Measurements from ENCODE around the gene TMEM117.

Gene TMEM117

DNA sequence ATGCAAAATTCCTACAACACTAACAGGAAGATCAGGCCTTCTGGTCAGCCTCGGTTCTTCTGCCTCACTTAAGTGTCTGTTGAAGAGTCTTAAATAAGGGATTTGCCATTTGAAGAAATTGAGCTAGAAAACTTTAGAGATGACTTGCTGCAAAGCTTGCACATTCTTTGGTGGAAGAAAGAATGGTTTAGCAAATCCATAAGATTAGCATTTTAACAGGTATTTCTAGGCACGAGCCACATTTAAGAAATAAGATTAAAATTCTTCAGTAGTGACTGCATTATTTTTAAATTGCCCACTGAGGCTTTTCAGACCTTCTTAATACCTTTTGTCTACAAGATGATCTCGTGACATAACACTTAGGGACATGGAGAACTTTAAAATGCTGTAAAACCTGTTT is 327.1 kb downstream of the TMEM117 start:
- TF ChIP-seq, protein P1, sequence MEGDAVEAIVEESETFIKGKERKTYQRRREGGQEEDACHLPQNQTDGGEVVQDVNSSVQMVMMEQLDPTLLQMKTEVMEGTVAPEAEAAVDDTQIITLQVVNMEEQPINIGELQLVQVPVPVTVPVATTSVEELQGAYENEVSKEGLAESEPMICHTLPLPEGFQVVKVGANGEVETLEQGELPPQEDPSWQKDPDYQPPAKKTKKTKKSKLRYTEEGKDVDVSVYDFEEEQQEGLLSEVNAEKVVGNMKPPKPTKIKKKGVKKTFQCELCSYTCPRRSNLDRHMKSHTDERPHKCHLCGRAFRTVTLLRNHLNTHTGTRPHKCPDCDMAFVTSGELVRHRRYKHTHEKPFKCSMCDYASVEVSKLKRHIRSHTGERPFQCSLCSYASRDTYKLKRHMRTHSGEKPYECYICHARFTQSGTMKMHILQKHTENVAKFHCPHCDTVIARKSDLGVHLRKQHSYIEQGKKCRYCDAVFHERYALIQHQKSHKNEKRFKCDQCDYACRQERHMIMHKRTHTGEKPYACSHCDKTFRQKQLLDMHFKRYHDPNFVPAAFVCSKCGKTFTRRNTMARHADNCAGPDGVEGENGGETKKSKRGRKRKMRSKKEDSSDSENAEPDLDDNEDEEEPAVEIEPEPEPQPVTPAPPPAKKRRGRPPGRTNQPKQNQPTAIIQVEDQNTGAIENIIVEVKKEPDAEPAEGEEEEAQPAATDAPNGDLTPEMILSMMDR (IDR thresholded peaks at IDR 0.05; ENCODE audit: low read length), result no peak
- TF ChIP-seq EZH2 (IDR thresholded peaks at IDR 0.05; ENCODE audit: borderline replicate concordance, low read length), result no peak
- Histone ChIP-seq H3K79me2 (ENCODE audit: insufficient read depth, low read length) (no peaks in the 10 kb centered on the region), H3K27me3 (ENCODE audit: insufficient read depth, low read length) (no peaks in the 10 kb centered on the region), H3F3A (ENCODE audit: insufficient read depth, low read length) (no peaks in the 10 kb centered on the region), H4K20me1 (ENCODE audit: insufficient read depth, low read length) (no peaks in the 10 kb centered on the region), H2AFZ (ENCODE audit: low read length) (no peak overlapping the region), H3K4me1 (ENCODE audit: insufficient read depth, low read length, severe bottlenecking) (no peaks in the 10 kb centered on the region), H3K4me3 (ENCODE audit: low read depth, low read length, poor library complexity, severe bottlenecking) (no peak overlapping the region), H3K27ac (ENCODE audit: low read depth, low read length, poor library complexity, severe bottlenecking) (no peak overlapping the region), H3K9me2 (ENCODE audit: low read depth, low read length) (no peaks in the 10 kb centered on the region), H3K9ac (ENCODE audit: low read length) (no peak overlapping the region), H3K4me2 (ENCODE audit: low read length) (no peak overlapping the region), H3K36me3 (ENCODE audit: insufficient read depth, low read length) (no peaks in the 10 kb centered on the region), H3K9me3 (ENCODE audit: low read length) (no peaks in the 10 kb centered on the region)

DNA sequence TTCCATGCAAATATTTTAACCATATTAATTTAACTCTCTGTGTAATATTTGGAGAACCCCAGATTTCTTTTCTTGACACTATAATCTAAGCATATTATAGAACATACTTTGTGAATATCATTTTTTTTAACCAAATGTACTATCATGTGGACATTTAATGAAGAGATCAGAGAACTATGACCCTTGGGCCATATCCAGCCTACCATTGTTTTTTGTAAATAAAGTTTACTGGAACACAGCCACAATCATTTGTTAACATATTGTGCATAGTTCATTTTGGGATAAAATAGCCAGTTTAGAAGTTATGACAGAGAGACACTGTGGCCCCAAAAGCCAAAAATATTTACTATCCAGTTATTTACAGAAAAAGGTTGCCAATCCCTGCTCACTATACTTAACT is 338.2 kb downstream of the TMEM117 start:
- H3K4me2 ChIP-seq (ENCODE audit: low read length), result no peak overlapping the region
- no peaks in the 10 kb centered on the region for H3K4me1 ChIP-seq (ENCODE audit: insufficient read depth, low read length, severe bottlenecking)

DNA sequence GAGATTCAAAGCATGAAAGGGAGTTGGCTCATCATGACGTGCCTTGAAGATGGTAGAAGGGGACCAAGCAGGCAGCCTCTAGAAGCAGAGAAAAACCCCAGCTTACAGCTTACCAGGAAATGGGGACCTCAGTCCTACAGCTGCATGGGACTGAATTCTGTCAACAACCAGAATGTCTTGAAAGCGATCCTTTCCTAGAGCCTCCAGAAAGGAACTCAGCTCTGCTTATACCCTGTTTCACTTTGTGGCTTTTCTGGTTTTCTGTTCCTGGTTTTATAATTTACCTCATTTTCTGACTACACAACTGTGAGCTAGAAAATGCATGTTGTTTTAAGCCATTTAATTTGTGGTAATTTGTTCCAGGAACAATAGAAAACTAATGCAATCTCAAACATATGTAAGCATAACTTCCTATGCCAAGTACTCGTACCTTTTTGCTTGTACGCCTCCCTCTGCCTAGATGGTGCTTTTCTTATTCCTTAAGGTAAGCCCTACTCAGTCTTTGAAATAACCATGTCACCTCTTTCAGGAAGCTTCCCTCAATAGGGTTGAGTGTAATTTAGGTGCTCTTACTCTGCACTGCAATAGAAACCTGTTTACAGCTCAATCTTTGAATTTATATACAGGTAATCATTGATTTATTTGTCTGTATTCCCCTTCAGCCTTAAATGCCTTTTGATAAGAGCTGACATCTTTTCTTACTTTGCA is 348.8 kb downstream of the TMEM117 start:
- no peaks in the 10 kb centered on the region for H3K9me3 ChIP-seq (ENCODE audit: low read length)
- no peaks in the 10 kb centered on the region for H4K20me1 ChIP-seq (ENCODE audit: insufficient read depth, low read length)
- no peaks in the 10 kb centered on the region for H3K4me1 ChIP-seq (ENCODE audit: insufficient read depth, low read length, severe bottlenecking)
- no peaks in the 10 kb centered on the region for H3K27me3 ChIP-seq (ENCODE audit: insufficient read depth, low read length)
- H3K27ac ChIP-seq (ENCODE audit: low read depth, low read length, poor library complexity, severe bottlenecking), result no peak overlapping the region
- H2AFZ ChIP-seq (ENCODE audit: low read length), result no peak overlapping the region
- no peaks in the 10 kb centered on the region for H3F3A ChIP-seq (ENCODE audit: insufficient read depth, low read length)
- no peak overlapping the region for H3K4me2 ChIP-seq (ENCODE audit: low read length)
- no peaks in the 10 kb centered on the region for H3K9me2 ChIP-seq (ENCODE audit: low read depth, low read length)
- H3K79me2 ChIP-seq (ENCODE audit: insufficient read depth, low read length), result no peaks in the 10 kb centered on the region
- H3K4me3 ChIP-seq (ENCODE audit: low read depth, low read length, poor library complexity, severe bottlenecking), result no peak overlapping the region
- no peaks in the 10 kb centered on the region for H3K36me3 ChIP-seq (ENCODE audit: insufficient read depth, low read length)
- no peak for TF ChIP-seq EZH2 (IDR thresholded peaks at IDR 0.05; ENCODE audit: borderline replicate concordance, low read length)
- TF ChIP-seq, protein P1 (IDR thresholded peaks at IDR 0.05; ENCODE audit: low read length), result no peak
- no peak overlapping the region for H3K9ac ChIP-seq (ENCODE audit: low read length)

More for the DNA sequence above, 338.2 kb downstream of the TMEM117 start:
- Histone ChIP-seq H2AFZ (ENCODE audit: low read length) (no peak overlapping the region), H3K9me3 (ENCODE audit: low read length) (no peaks in the 10 kb centered on the region), H3K27ac (ENCODE audit: low read depth, low read length, poor library complexity, severe bottlenecking) (no peak overlapping the region), H3K79me2 (ENCODE audit: insufficient read depth, low read length) (no peaks in the 10 kb centered on the region), H3K9ac (ENCODE audit: low read length) (no peak overlapping the region), H3K9me2 (ENCODE audit: low read depth, low read length) (no peaks in the 10 kb centered on the region), H3K27me3 (ENCODE audit: insufficient read depth, low read length) (no peaks in the 10 kb centered on the region), H4K20me1 (ENCODE audit: insufficient read depth, low read length) (no peaks in the 10 kb centered on the region), H3K36me3 (ENCODE audit: insufficient read depth, low read length) (no peaks in the 10 kb centered on the region), H3K4me3 (ENCODE audit: low read depth, low read length, poor library complexity, severe bottlenecking) (no peak overlapping the region), H3F3A (ENCODE audit: insufficient read depth, low read length) (no peaks in the 10 kb centered on the region)
- TF ChIP-seq EZH2 (IDR thresholded peaks at IDR 0.05; ENCODE audit: borderline replicate concordance, low read length), result no peak
- TF ChIP-seq, protein P1 (IDR thresholded peaks at IDR 0.05; ENCODE audit: low read length), result no peak

Measured in OCI-LY1 (cell line).